WERI-Rb-1 (cell line): Measurements from ENCODE around the gene PLXNA4.

ENCODE experiments used
- DNase-seq: peaks from one replicate; pipeline ENCODE4 v3.0.0-alpha.2; 2020
- H3K27ac ChIP-seq: fragments of 250-450 bp; sonication (Bioruptor Pico); 2 replicates; pipeline ENCODE4 v1.5.1; 2020; ENCODE audit warnings: mild to moderate bottlenecking, moderate library complexity
- H3K27me3 ChIP-seq: fragments of 250-450 bp; sonication (Bioruptor Pico); 2 replicates; pipeline ENCODE4 v1.5.1; 2021; ENCODE audit warnings: mild to moderate bottlenecking, low read depth, moderate library complexity; ENCODE audit not compliant: insufficient read depth, severe bottlenecking
- H3K36me3 ChIP-seq: fragments of 250-450 bp; sonication (Bioruptor Pico); 2 replicates; pipeline ENCODE4 v1.5.1; 2020; ENCODE audit warnings: mild to moderate bottlenecking, moderate library complexity
- H3K4me3 ChIP-seq: 2 replicates; pipeline ENCODE4 v1.5.1; 2011; ENCODE audit warnings: low read depth, mild to moderate bottlenecking, control low read depth, low read length
- H3K9me3 ChIP-seq: fragments of 250-450 bp; sonication (Bioruptor Pico); 2 replicates; pipeline ENCODE4 v1.5.1; 2021; ENCODE audit warnings: mild to moderate bottlenecking, moderate library complexity; ENCODE audit not compliant: severe bottlenecking
- CTCF ChIP-seq: IDR thresholded peaks from 2 replicates; pipeline ENCODE4 v1.5.1; 2011; ENCODE audit warnings: low read depth, mild to moderate bottlenecking, control low read depth, inconsistent platforms, low read length

The PLXNA4 gene

DNA sequence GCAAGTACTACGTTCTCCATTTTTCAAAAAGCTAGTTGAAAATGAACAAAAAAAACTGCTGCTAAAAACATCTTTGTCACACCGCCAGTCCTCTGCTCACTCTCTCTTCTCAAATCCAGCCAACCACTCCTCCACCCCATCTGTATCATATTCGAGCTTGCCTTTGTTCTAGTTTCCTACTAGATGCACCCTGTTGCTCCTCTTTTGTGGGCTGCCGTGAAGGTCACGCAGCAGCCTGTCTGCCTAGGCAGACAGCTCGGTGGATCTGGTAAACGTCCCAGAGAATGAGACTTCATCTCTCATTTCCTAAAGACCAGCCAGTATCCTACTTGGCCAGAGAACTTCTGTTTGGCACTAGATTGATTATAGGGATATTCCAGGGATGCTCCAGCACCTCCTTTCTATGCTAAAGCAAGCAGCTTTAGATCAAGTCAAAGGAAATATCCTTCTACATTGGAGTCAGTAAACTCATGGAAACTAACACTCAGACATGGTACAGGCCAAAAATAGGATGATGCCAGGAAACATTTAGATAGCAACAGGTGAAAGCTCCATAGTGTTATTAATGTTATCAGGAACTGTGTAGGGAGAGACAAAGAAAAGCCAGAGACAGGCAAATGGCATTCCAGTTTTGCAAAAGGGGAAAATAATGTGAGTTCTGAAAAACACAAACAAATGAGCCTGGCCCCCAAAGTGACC lies 8.7 kb upstream of the PLXNA4 start:
- H3K27me3 ChIP-seq = no peaks in the 10 kb centered on the region
- H3K9me3 ChIP-seq = no peaks in the 10 kb centered on the region
- TF ChIP-seq CTCF = no peak
- no peak overlapping the region for H3K27ac ChIP-seq
- no peak for DNase-seq
- H3K4me3 ChIP-seq = no peak overlapping the region
- no peaks in the 10 kb centered on the region for H3K36me3 ChIP-seq

GRCh38 chr7:132581431-132581830 lies 5.2 kb upstream of the PLXNA4 start:
- Histone ChIP-seq H3K4me3 (no peak overlapping the region), H3K27me3 (peaks cover 15% of the 10 kb centered on the region), H3K27ac (no peak overlapping the region), H3K36me3 (no peaks in the 10 kb centered on the region), H3K9me3 (no peaks in the 10 kb centered on the region)
- no peak for DNase-seq
- TF ChIP-seq CTCF = no peak

GRCh38 chr7:132580717-132581285 lies 4.5 kb upstream of the PLXNA4 start:
- peak; percentile 80 for DNase-seq
- Histone ChIP-seq H3K9me3 (no peaks in the 10 kb centered on the region), H3K27ac (no peak overlapping the region), H3K36me3 (no peaks in the 10 kb centered on the region), H3K4me3 (no peak overlapping the region), H3K27me3 (peaks cover 21% of the 10 kb centered on the region)
- peak; percentile 80 for TF ChIP-seq CTCF

DNA sequence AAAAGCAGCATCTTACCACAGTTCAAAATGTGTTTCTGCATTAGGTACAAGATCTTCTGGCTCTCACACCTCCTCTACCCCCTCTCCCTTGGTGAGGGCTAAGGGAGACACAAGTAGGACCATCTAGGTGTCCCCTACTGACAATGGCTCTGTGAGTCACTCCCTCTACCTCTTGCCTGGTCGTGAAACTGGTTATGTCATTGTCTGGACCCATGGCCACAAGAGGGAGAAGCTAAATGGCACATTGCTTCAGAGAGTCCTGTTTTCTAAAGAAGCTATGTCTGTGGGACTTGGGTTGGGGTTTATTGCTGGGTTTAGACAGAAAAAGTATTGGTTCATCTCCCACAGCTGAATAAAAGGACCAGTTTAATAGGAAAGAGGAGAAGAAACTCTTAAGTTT lies 4.0 kb upstream of the PLXNA4 start:
- H3K27me3 ChIP-seq = peaks cover 23% of the 10 kb centered on the region
- no peaks in the 10 kb centered on the region for H3K36me3 ChIP-seq
- no peak overlapping the region for H3K4me3 ChIP-seq
- H3K9me3 ChIP-seq = no peaks in the 10 kb centered on the region
- DNase-seq = no peak
- peak; percentile 43 for TF ChIP-seq CTCF
- H3K27ac ChIP-seq = no peak overlapping the region

GRCh38 chr7:132579260-132579899 lies 3.1 kb upstream of the PLXNA4 start:
- TF ChIP-seq CTCF = no peak
- peaks cover 23% of the 10 kb centered on the region for H3K27me3 ChIP-seq
- H3K27ac ChIP-seq = no peak overlapping the region
- H3K36me3 ChIP-seq = no peaks in the 10 kb centered on the region
- H3K4me3 ChIP-seq = no peak overlapping the region
- no peak for DNase-seq
- H3K9me3 ChIP-seq = no peaks in the 10 kb centered on the region
